BLaER1 treated with 17β-estradiol and CSF1 and Interleukin-3, amounts not matched to agents 10 nM and 100 nM (cell line): ENCODE results near the gene METTL22.
A peak's percentile ranks its signal among the peaks of the same experiment; 100 is the strongest.

Experiments
- H3K27ac ChIP-seq, 11 experiments: shearing (Covaris generic); formaldehyde crosslinking; 2 replicates each; pipeline ENCODE4 v1.8.1; 2022
- H3K27me3 ChIP-seq, 11 experiments: shearing (Covaris generic); formaldehyde crosslinking; 2 replicates each; pipeline ENCODE4 v1.8.1; 2022
- H3K36me3 ChIP-seq, 11 experiments: shearing (Covaris generic); formaldehyde crosslinking; 2 replicates each; pipeline ENCODE4 v1.8.1; 2022
- H3K4me1 ChIP-seq, 10 experiments: shearing (Covaris generic); formaldehyde crosslinking; 2 replicates each; pipeline ENCODE4 v1.8.1; 2022
- H3K4me2 ChIP-seq, 11 experiments: shearing (Covaris generic); formaldehyde crosslinking; 2 replicates each; pipeline ENCODE4 v1.8.1; 2022
- H3K4me3 ChIP-seq, 10 experiments: shearing (Covaris generic); formaldehyde crosslinking; 2 replicates each; pipeline ENCODE4 v1.8.1; 2022
- H3K9ac ChIP-seq, 11 experiments: shearing (Covaris generic); formaldehyde crosslinking; 2 replicates each; pipeline ENCODE4 v1.8.1; 2022
- H3K9me3 ChIP-seq, 11 experiments: shearing (Covaris generic); formaldehyde crosslinking; replicated peaks in 1 of 11; 2 replicates each; pipeline ENCODE4 v1.8.1; 2022
- H4K20me1 ChIP-seq, 11 experiments: shearing (Covaris generic); formaldehyde crosslinking; 2 replicates each; pipeline ENCODE4 v1.8.1; 2022
- Cebpa-rat ChIP-seq, 11 experiments: shearing (Covaris generic); IDR thresholded peaks; 2 replicates each; pipeline ENCODE4 v1.8.1; 2022

METTL22 gene

DNA sequence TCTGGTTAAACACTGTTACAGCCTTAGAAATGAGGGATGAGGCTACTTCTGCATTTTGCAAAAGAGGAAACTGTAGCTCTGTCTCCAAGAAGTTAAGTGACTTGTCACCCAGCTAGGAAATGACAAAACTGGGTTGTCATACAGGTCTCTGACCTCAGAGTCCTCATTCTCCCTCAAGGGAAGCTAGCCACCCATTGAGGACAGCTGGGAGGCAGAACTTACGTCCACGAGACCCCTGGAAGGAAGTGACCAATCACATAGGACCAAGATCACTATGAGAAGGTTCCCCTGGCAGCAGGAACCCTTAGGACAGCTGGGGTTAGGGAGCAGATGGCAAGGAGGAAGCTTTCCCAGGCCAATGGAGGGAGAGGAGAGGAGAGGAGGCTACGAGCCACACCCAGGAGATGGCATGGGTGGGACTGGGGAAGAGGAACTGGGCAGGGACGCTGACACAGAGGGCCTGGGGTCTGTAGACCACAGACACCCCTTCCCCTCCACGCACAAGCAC, 11.2 kb downstream of the METTL22 start:
- H3K27ac ChIP-seq, result peak overlapping the region; percentile 47 to 87 (median 65); a peak in 21 of 22 replicates
- no peaks in the 10 kb centered on the region for H3K9me3 ChIP-seq
- no peak for TF ChIP-seq Cebpa-rat (IDR thresholded peaks at IDR 0.05)
- peak overlapping the region in 3 of 10 experiments; percentile 1 to 49 (median 20); a peak in 4 of 20 replicates for H3K4me3 ChIP-seq
- H3K36me3 ChIP-seq, result peaks cover 74 to 99% (median 90%) of the 10 kb centered on the region in 11 experiments
- H3K4me2 ChIP-seq, result peak overlapping the region; percentile 15 to 87 (median 66); a peak in 20 of 22 replicates
- H4K20me1 ChIP-seq, result peaks cover 0 to 83% (median 44%) of the 10 kb centered on the region in 11 experiments; a peak in 15 of 22 replicates
- peak overlapping the region in 10 of 11 experiments; percentile 21 to 73 (median 64); a peak in 17 of 22 replicates for H3K9ac ChIP-seq
- H3K4me1 ChIP-seq, result peaks cover 58 to 86% (median 69%) of the 10 kb centered on the region in 10 experiments
- H3K27me3 ChIP-seq, result no peaks in the 10 kb centered on the region

DNA sequence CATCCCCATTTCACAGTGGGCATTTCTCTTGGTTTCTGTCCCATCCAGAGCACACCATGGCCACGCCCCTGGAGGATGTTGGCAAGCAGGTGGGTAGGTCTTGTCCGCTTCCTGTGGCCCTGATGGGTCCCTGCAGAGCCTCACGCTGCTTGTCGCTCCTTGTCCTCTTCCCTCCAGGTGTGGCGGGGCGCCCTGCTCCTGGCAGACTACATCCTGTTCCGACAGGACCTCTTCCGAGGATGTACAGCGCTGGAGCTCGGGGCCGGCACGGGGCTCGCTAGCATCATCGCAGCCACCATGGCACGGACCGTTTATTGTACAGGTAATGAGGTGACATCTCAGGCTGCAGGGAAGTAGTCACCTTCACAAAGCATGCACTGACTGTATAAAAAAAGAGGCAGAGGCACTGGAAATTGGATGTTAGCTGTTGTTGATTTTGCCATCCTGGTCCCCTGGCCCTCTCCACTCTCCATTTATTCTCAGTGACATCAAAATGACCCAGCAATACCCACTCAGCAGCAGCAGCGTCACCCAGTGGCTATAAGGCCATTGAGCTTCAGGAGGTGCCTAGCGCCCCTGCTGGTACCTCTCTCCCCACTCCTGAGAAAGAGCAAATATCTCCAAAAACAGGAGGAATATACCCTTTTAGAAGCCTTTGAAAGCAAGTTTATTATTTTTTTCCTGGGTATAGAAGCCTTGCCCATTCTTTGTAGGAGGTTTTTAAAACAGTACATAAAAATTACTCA, 13.7 kb downstream of the METTL22 start:
- H3K4me2 ChIP-seq, result peak overlapping the region in 1 of 11 experiments; percentile 14; a peak in 1 of 22 replicates
- no peak overlapping the region for H3K27ac ChIP-seq
- no peaks in the 10 kb centered on the region for H3K27me3 ChIP-seq
- no peaks in the 10 kb centered on the region for H3K9me3 ChIP-seq
- no peak for TF ChIP-seq Cebpa-rat (IDR thresholded peaks at IDR 0.05)
- peaks cover 74 to 98% (median 90%) of the 10 kb centered on the region in 11 experiments for H3K36me3 ChIP-seq
- peaks cover 43 to 85% (median 67%) of the 10 kb centered on the region in 10 experiments for H3K4me1 ChIP-seq
- no peak overlapping the region for H3K4me3 ChIP-seq
- H4K20me1 ChIP-seq, result peaks cover 0 to 82% (median 41%) of the 10 kb centered on the region in 11 experiments; a peak in 16 of 22 replicates
- H3K9ac ChIP-seq, result no peak overlapping the region

DNA sequence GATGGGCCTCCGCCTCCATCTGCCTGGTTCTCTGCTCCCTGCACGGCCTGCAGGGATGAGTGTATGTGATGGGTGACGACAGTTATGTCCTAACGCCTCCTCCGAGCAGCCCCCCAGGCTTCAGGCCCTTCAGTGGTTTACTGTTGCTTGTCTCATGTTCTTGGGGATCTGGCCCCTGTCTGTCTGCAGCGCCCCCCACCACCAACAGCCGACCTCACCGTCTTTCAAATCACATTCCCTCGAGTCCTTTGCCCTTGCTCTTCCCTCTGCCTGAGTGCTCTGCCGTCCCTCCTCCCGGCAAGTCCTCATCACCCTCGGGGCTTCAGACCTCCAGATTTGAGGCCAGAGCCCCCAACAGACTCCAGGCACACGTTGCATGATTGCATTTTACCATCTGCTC, 18.2 kb downstream of the METTL22 start:
- no peak overlapping the region for H3K4me3 ChIP-seq
- H3K36me3 ChIP-seq, result peaks cover 89 to 94% (median 93%) of the 10 kb centered on the region in 11 experiments
- H4K20me1 ChIP-seq, result peaks cover 0 to 58% (median 35%) of the 10 kb centered on the region in 11 experiments; a peak in 15 of 22 replicates
- no peaks in the 10 kb centered on the region for H3K9me3 ChIP-seq
- H3K27me3 ChIP-seq, result no peaks in the 10 kb centered on the region
- H3K9ac ChIP-seq, result peak overlapping the region in 3 of 11 experiments; percentile 33 to 38 (median 35); a peak in 3 of 22 replicates
- H3K4me1 ChIP-seq, result peaks cover 31 to 93% (median 68%) of the 10 kb centered on the region in 10 experiments
- peak overlapping the region in 2 of 11 experiments; percentile 9 to 17; a peak in 2 of 22 replicates for H3K27ac ChIP-seq
- H3K4me2 ChIP-seq, result peak overlapping the region in 7 of 11 experiments; percentile 15 to 59 (median 51); a peak in 11 of 22 replicates
- no peak for TF ChIP-seq Cebpa-rat (IDR thresholded peaks at IDR 0.05)

DNA sequence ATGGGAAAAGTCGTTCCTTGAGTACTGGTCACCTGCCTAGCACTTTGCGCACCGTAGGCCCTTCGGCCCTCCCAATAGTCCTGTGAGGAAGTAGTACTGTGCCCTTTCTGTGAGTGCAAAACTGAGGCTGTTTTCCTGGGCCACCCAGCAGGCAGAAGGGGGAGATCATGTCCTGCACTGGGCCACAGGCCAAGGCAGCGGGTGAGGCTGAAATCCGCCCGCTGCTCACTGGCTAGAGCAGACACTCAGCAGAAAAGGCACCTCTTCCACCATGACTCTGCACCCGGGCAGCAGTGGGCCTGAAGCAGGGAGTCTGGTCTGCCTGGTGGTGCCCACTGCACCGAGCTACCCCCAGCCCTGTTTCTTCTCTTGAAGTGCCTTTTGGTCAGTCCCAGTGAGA, 20.2 kb downstream of the METTL22 start:
- peaks cover 0 to 50% (median 36%) of the 10 kb centered on the region in 11 experiments; a peak in 12 of 22 replicates for H4K20me1 ChIP-seq
- H3K36me3 ChIP-seq, result peaks cover 89 to 94% (median 91%) of the 10 kb centered on the region in 11 experiments
- H3K27ac ChIP-seq, result peak overlapping the region in 6 of 11 experiments; percentile 1 to 59 (median 34); a peak in 10 of 22 replicates
- TF ChIP-seq Cebpa-rat (IDR thresholded peaks at IDR 0.05), result no peak
- H3K9ac ChIP-seq, result peak overlapping the region in 7 of 11 experiments; percentile 6 to 62 (median 32); a peak in 8 of 22 replicates
- H3K4me1 ChIP-seq, result peaks cover 35 to 83% (median 68%) of the 10 kb centered on the region in 10 experiments
- peak overlapping the region; percentile 33 to 81 (median 67) for H3K4me2 ChIP-seq
- no peaks in the 10 kb centered on the region for H3K9me3 ChIP-seq
- H3K27me3 ChIP-seq, result no peaks in the 10 kb centered on the region
- peak overlapping the region in 2 of 10 experiments; percentile 1 to 19; a peak in 1 of 20 replicates for H3K4me3 ChIP-seq

DNA sequence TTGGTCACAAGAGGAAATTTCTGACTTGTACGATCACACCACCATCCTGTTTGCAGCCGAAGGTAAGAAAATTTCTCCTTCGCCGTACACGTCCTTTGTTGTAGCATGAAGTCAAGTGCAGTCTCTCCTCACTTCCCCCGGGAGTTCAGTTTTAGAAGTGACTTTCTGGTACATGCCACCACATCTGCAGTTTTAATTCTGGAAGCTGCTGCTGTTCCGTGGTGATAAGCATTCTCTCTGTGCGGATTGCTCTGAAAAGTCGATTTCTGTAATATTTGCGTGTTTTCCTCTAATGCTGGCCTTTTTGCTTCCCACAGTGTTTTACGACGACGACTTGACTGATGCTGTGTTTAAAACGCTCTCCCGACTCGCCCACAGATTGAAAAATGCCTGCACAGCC, 20.6 kb downstream of the METTL22 start:
- TF ChIP-seq Cebpa-rat (IDR thresholded peaks at IDR 0.05), result no peak
- peak overlapping the region; percentile 33 to 81 (median 67) for H3K4me2 ChIP-seq
- peak overlapping the region in 6 of 11 experiments; percentile 1 to 59 (median 34); a peak in 9 of 22 replicates for H3K27ac ChIP-seq
- H3K9me3 ChIP-seq, result no peaks in the 10 kb centered on the region
- H3K4me3 ChIP-seq, result peak overlapping the region in 2 of 10 experiments; percentile 1 to 19; a peak in 1 of 20 replicates
- peaks cover 35 to 78% (median 64%) of the 10 kb centered on the region in 10 experiments for H3K4me1 ChIP-seq
- no peaks in the 10 kb centered on the region for H3K27me3 ChIP-seq
- peaks cover 0 to 55% (median 35%) of the 10 kb centered on the region in 11 experiments; a peak in 12 of 22 replicates for H4K20me1 ChIP-seq
- peak overlapping the region in 6 of 11 experiments; percentile 11 to 62 (median 38); a peak in 7 of 22 replicates for H3K9ac ChIP-seq
- H3K36me3 ChIP-seq, result peaks cover 89 to 94% (median 91%) of the 10 kb centered on the region in 11 experiments

DNA sequence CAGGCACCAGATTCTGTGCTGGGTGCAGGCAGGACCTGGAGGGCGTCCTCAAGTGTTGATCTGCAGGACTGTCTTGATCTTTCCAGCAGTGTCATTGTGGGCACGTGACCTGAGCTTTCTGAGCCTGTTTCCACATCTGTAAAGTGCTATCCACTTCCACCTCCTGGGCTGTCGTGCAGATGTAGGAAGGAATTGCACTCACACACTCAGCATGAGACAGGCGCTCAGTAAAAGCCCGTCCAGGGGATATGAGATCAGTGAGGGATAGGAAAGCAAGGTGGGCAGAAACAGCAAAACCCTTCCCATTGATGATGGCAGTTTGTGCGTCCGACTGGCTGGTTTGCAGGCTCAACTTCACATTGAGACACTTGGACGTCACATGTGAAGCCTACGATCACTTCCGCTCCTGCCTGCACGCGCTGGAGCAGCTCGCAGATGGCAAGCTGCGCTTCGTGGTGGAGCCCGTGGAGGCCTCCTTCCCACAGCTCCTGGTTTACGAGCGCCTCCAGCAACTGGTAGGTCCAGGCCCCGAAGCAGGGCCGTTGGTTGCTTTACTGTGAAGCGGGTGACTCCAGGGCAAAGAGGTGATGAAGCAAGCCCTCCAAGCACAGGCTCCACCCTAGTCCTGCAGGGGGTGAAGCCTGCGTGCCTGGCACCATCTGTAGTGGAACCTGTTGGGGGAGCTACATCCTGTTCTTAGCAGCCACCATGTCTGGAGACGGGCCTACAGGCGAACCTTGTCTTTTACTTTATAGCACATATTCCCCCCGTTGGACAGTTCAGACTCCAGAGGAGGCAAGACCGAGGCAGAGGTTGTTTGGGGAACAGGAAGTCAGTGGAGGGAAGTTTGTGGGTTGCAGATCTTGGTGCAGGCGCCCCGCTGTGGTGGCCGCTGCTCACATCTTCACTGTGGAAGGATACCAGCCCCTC, 23.0 kb downstream of the METTL22 start:
- Histone ChIP-seq H3K4me3 (no peak overlapping the region), H3K36me3 (peaks cover 87 to 94% (median 91%) of the 10 kb centered on the region in 11 experiments), H3K9me3 (no peaks in the 10 kb centered on the region), H3K27me3 (no peaks in the 10 kb centered on the region), H3K9ac (peak overlapping the region in 7 of 11 experiments; percentile 1 to 54 (median 33); a peak in 6 of 22 replicates), H3K27ac (peak overlapping the region in 9 of 11 experiments; percentile 14 to 48 (median 41); a peak in 15 of 22 replicates), H3K4me1 (peaks cover 35 to 54% (median 46%) of the 10 kb centered on the region in 10 experiments), H3K4me2 (peak overlapping the region; percentile 43 to 78 (median 65)), H4K20me1 (peaks cover 0 to 42% (median 16%) of the 10 kb centered on the region in 11 experiments; a peak in 12 of 22 replicates)
- TF ChIP-seq Cebpa-rat (IDR thresholded peaks at IDR 0.05), result no peak

DNA sequence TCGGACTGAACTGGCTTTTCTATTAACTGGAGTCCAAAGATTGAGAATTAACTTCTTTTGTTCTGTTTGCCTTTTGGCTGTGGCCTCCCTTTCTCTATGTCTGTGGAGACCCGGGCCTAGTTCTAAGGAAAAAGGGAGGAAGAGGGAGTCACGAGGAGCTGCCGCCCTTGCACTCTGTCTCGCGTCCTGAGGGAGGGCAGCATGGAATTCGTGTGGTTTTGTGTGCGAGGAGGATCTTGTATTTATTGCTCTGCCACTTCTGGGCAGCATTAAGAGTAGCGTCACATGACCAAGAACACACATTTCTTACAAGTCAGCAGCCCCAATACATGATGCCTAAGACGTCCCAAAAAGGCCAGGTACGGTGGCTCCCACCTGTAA, 23.6 kb downstream of the METTL22 start:
- peak overlapping the region; percentile 43 to 78 (median 62) for H3K4me2 ChIP-seq
- H3K27me3 ChIP-seq, result no peaks in the 10 kb centered on the region
- no peaks in the 10 kb centered on the region for H3K9me3 ChIP-seq
- no peak for TF ChIP-seq Cebpa-rat (IDR thresholded peaks at IDR 0.05)
- peaks cover 0 to 35% (median 10%) of the 10 kb centered on the region in 11 experiments; a peak in 8 of 22 replicates for H4K20me1 ChIP-seq
- H3K9ac ChIP-seq, result peak overlapping the region in 7 of 11 experiments; percentile 1 to 54 (median 33); a peak in 6 of 22 replicates
- H3K36me3 ChIP-seq, result peaks cover 80 to 94% (median 87%) of the 10 kb centered on the region in 11 experiments
- peaks cover 33 to 48% (median 40%) of the 10 kb centered on the region in 10 experiments for H3K4me1 ChIP-seq
- H3K4me3 ChIP-seq, result no peak overlapping the region
- peak overlapping the region in 7 of 11 experiments; percentile 16 to 48 (median 43); a peak in 10 of 22 replicates for H3K27ac ChIP-seq

DNA sequence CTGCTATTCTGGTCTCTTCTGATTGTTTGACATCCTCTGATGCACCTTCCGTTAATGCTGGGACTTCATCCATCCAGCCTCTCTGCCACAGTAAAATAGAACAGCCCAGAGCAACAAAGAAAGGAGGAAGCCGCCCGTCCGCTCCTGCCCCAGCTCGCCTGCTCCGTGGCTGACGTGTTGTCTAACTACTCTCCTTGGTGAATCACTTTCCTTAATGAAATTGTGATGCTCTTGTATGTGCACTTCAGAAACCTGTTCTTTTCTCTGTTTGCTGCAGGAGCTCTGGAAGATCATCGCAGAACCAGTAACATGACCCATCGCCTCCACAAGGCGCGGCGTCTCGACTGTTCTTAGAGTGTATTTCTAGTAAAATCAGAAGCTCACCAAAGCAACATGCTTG, 24.3 kb downstream of the METTL22 start:
- H3K27ac ChIP-seq, result no peak overlapping the region
- no peak overlapping the region for H3K4me3 ChIP-seq
- no peak for TF ChIP-seq Cebpa-rat (IDR thresholded peaks at IDR 0.05)
- H3K9ac ChIP-seq, result no peak overlapping the region
- peaks cover 32 to 46% (median 39%) of the 10 kb centered on the region in 10 experiments for H3K4me1 ChIP-seq
- peaks cover 0 to 34% (median 10%) of the 10 kb centered on the region in 11 experiments; a peak in 8 of 22 replicates for H4K20me1 ChIP-seq
- no peak overlapping the region for H3K4me2 ChIP-seq
- peaks cover 79 to 94% (median 86%) of the 10 kb centered on the region in 11 experiments for H3K36me3 ChIP-seq
- no peaks in the 10 kb centered on the region for H3K27me3 ChIP-seq
- H3K9me3 ChIP-seq, result no peaks in the 10 kb centered on the region
